ENCODE data around the gene ZNF774.
A peak's percentile ranks its signal among the peaks of the same experiment; 100 is the strongest.
"Not testable (repeated sequence)": the region's sequence is repeated elsewhere in the genome, so short reads cannot be mapped to it uniquely, and the experiment has no call there.

Gene ZNF774

DNA sequence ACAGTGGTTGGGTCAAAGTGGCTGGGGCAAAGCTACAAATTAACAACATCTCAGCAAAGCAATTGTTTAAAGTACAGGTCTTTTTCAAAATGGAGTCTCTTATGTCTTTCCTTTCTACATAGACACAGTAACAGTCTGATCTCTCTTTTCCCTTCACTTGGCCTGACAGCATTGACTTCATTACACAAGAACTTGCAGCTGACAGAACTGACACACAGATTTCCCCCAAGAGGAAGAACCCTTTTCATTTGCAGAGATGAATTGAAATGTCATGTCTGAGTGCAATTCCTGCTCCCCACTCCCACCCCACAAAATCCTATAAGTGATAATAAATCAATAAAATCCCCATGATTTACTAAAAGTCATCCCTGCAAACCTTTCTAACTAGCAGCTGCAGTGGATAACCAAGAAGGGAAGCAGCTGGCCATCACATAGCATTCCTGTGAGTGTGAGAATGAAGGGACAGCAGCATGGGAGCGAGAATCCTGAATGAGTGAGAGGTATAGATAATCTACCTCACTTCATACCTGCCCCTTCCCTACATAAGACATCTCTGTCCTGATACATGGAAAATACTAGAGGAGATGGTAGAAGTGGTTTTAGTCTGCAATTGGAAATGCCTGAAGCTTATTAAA, 4.5 kb upstream of the ZNF774 start:
- not testable (repeated sequence) for DNase-seq

DNA sequence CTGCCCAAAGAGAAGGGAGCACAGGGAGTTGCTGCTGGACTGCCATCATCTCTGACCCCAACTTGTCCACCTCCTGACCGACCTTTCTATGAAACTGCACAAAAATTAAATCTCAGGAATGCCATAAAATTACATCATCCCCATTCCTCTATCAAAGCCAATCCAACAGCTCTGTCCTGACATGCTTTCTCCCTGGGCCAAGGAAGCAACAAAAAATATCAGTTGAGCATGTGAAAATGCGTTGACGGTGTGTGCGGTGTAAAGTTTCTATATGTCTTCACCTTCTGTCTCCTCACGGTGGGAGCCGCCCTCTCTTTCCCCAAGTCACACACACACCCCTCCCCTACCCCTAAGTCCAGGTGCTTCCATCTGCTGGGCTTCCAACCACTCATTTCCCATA, 3.6 kb upstream of the ZNF774 start:
- DNase-seq, result no peak

DNA sequence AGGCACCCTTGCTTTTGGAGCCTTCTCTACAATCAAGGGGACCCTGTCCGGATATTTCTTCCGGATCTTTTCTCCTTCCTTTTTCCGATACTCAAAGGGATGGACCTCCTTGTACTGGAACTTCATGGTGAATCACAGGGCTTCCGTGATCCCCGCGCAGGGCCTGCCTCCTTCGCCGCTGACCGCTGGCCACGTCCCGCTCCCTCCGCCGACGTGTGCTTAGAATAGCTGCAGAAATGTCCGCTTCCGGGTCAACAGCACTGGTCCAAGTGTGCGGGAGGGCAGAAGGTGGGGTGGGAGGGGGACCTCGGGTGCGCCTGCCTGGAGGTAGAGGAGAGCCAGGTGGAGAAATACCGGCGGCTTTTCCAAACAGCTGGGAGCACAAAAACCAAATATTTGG, 3.0 kb upstream of the ZNF774 start:
- DNase-seq, result no peak

DNA sequence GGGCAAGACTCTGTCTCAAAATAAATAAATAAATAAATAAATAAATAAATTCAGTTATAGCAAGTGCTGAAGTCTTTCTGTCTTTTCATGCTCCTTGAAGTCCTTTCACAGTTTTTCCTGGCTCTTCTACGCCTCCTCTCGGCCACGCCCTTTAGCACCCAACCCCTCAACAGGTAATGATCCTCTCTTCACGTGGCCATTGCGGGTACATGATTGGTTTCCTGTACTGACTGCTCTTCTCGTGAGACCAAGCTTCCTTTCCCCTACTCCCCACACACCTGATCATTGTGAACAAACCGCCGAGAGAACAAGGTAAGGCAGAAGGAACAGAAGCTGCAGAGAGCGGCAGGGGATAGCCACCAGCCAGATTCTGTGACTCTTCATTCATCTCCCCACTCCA, 2.3 kb upstream of the ZNF774 start:
- no peak for DNase-seq

DNA sequence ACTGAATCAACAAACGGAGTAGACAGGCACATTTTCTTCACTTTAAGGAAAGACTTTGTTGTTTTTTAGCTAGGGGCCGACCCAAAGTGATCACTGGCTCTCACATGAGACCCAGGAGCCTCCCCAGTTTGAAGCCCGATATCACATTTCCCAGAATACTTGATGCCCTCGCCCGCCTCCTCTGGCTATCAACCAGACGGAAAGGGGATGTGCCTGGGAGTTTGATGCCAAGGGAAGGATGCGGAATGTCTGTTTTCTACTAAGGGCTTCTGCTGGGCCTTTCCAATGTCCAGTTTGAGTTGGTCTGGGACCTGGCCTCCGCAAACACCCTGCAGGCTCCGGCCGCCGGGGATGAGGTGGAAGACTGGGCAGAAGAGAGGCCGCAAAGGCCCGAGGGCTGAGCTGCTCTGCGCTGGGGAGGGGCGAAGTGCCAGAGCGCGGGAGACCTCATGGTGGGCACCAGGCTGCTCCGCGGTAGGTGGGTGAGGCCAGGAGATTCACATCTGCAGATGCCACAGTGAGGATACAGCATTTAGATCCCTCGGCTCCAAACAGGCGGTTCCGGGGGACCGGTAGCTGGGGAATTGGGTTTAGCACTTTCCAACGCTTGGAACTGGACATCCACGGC, 491 bp upstream of the ZNF774 start:
- peak; percentile 59 for DNase-seq

DNA sequence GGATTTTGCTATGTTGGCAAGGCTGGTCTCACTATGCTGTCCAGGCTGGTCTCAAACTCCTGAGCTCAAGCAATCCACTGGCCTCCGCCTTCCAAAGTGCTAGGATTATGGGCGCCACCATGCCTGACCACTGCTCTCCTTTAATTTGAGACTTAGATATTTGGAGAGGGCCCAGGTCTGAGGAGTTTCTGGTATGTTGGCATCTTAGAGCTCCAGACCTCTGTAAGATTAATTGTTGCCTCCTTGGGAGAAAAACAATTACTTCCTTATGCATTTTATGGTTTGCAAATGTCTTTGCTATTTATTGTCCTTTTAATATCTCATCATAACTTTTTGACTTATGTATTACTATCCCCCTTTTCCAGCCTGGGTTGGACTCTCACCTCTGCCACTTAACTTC, 2.9 kb downstream of the ZNF774 start:
- DNase-seq, result no peak

DNA sequence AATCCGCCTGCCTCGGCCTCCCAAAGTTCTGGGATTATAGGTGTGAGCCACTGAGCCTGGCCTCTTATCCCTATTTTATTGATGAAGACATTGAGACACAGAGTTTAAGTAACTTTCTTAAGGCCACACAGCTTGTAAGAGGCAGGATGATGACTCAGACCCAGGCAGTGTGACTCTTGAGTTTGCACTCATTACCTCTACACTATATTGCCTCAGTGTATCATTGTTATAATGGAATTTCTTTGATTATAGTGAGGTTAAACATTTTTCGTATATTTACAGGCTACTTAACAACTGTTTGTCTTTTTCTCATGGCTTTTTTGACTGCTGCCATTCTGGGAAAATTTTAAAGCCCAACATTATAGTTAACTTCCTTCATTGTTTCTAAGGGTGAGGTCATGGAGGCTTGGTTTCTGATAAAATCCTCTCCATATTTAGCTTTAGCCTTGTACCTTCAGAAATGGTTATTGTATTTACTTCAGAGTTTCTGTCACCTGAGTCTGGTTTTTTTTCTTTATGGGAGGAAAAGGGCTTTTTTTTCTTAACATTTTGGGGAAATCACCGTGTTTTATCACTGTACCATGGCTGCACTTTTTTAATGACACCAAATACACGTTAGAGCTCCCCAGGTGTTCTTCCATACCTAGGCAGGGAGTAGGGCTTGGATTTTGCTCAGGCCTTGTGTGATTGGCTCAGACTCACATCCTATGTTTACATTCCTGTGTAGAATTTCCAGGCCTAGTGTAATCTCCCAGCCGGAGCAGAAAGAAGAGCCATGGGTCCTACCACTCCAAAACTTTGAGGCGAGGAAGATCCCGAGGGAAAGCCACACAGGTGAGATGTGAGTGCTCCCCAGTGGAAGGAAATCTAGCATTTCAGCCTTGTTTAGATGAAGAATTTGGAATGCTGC, 6.3 kb downstream of the ZNF774 start:
- DNase-seq, result no peak

DNA sequence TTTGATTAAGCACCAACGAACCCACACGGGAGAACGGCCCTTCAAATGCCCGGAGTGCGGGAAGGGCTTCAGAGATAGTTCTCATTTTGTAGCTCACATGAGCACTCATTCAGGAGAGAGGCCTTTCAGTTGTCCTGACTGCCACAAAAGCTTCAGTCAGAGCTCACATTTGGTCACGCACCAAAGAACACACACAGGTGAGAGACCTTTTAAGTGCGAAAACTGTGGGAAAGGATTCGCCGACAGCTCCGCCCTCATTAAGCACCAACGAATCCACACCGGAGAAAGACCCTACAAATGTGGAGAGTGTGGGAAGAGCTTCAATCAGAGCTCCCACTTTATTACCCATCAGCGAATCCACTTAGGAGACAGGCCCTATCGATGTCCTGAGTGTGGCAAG, 8.7 kb downstream of the ZNF774 start:
- DNase-seq, result no peak

DNA sequence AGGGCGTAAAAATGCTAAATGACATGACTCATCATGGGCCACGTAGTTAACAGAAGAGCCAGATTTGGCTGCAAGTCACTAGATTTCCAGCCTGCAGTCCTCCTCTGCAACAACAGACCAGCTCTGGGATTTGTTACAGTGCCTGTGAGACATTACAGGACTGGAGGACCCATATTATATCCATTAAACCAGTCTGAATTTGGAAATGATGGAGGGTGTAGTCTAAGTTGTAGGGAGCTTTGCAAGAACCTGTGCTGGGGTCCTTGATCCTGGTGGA, 10.8 kb downstream of the ZNF774 start:
- DNase-seq, result no peak

DNA sequence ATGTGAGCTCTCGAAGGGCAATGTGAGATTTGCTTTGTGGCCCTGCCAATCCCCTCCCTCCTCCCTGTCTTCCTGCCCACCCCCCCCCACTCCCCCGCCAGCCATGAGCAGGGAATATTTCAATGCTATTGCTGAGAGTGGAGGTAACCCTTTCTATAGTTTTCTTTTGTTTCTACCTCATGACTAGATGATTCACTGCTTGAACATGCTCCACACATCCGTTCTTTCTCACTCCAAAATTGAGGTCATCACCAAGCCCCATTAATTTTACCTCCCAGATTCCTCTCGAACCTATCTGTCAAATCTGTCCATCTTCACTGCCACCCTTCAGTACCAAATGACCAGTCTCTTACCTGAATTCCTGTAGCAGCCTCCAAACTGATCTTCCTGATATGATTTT, 12.2 kb downstream of the ZNF774 start:
- DNase-seq, result no peak

DNA sequence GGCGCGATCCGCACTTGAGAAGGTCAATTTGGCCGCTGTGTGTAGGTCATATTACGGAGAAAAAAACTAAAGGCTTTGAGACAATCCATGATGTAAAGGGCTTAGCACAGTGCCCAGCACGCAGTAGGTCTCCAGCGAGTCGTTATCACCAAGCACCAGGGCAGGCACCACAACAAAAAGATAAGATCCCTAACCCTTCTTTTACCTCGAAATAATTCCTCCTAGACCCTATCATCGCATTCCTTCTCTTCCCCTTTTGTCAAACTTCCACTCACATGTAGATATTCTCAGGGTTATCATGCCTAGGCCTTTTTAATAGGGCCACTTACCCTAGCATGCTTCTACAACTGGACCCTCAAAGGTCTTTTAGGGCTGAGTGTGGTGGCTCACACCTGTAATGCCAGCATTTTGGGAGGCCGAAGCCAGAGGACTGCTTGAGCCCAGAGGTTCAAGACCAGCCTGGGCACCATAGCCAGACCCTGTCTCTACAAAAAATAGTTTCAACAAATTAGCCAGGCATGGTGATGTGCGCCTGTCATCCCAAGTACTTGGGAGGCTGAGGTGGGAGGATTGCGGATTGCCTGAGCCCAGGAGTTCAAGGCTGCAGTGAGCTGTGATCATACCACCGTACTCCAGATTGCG, 13.5 kb downstream of the ZNF774 start:
- DNase-seq, result no peak

DNA sequence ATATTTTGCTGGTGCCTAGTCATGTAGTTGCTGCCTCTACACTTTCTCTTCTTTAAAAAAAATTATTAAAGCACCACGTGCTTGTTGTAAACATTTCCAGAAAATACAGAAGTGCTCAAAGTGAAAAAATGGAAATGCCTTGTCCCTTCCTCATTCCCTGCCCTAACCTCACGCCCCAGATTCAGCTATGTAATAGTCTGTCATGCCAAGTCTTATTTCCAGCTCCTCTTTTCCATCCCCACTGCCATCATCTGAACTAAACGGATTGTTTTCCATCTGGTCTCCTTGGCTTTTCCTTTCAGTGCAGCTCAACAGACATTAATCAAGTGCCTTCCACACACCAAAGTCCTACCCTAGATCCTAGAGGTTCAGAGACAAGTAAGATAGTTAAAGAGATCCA, 15.5 kb downstream of the ZNF774 start:
- no peak for DNase-seq

DNA sequence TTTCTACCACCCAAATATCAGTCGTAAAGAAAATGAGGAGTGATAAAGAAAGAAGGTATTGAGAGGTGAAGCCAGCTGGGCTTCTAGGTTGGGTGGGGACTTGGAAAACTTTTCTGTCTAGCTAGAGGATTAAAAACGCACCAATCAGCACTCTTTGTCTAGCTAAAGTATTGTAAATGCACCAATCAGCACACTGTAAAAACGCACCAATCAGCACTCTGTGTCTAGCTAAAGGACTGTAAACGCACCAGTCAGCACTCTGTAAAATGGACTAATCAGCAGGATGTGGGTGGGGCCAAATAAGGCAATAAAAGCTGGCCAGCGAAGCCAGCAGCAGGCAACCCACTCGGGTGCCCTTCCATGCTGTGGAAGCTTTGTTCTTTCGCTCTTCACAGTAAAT, 23.0 kb downstream of the ZNF774 start:
- DNase-seq, result no peak

DNA sequence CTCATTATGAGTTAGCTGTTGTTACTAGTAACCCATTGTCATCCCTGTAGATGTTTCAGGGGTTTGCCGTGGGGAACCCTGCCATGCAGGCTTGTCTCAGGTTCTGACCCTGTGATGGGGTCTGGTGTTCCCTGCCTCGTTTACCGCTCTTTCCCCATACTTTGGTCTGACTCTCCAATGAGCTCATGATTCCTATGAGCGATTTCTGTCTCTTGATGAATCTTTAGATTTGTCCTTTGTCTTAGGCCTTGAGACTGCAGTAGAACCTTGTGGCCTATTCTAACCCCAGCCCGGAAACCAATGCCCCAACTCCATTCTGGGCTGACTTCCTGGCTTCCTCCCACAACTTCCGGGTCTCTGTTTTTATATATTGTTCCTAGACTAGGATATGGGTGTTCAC, 24.7 kb downstream of the ZNF774 start:
- no peak for DNase-seq

DNA sequence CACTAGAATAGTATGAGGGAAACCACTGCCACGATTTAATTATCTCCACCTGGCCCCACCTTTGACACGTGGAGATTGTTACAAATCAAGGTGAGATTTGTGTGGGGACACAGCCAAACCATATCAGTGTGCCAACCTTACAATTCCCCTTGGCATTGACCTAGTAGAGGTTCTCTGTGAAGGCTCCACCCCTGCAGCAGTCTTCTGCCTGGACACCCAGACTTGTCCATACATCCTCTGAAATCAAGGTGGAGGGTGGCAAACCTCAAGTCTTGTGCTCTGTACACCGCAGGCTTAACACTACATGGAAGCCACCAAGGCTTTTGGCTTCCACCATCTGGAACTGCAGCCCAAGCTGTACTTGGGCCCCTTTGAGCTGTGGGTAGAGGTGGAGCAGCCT, 27.2 kb downstream of the ZNF774 start:
- DNase-seq, result no peak

DNA sequence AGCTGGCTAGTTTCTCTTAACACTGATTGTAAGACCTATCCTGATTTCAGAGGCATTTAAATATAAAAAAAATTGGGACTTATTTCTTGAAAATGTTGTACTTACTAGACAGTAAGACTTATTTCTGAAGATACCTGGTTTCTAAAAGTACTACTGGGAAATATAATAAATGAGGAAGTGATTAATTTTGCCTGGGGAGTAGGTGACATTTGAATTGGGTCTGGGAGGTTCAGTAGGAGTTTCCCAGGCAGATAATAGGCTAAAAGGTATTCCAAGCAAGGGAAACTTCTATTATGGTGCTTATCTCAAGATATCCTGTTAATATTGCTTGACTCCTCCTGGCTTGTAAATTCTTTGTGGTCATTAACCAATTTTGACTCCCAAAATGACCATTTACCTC, 29.4 kb downstream of the ZNF774 start:
- DNase-seq, result no peak

DNA sequence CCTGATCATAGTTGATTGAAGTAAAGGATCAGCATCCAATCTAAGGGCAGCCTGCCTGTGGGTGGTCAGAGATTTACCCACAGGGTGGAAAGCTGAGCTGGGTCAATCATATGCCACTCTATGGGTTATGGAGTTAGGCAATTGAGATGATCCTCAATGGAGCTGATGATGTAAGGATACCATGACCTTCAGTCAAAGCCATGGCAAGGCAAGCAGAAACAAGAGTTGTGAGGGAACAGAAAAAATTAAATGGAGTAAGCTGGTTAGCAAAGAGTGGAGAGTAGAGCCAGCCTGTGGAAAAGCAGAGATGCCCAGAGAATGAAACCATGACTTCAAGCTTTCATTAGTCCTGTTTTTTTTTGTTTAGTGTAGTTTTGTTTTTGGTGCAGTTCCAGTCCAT, 30.2 kb downstream of the ZNF774 start:
- no peak for DNase-seq

DNA sequence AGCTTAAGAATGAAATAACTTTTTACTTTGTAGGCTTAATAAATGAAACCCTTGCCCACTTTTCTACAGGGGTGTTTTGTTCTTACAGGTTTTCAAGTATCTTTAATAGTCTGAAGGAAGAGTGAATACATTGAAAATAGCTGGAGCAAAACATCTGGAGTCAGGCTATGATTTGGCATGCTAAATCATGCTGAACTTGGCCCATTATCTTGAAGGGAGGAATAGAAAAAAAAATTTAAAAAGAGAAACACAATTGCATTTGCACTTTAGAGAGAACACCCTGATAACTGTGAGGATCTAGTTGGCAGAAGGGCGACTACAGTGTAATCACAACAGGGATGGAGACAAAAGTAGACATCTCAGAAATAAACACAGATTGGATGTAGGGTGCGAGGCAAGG, 34.1 kb downstream of the ZNF774 start:
- no peak for DNase-seq

DNA sequence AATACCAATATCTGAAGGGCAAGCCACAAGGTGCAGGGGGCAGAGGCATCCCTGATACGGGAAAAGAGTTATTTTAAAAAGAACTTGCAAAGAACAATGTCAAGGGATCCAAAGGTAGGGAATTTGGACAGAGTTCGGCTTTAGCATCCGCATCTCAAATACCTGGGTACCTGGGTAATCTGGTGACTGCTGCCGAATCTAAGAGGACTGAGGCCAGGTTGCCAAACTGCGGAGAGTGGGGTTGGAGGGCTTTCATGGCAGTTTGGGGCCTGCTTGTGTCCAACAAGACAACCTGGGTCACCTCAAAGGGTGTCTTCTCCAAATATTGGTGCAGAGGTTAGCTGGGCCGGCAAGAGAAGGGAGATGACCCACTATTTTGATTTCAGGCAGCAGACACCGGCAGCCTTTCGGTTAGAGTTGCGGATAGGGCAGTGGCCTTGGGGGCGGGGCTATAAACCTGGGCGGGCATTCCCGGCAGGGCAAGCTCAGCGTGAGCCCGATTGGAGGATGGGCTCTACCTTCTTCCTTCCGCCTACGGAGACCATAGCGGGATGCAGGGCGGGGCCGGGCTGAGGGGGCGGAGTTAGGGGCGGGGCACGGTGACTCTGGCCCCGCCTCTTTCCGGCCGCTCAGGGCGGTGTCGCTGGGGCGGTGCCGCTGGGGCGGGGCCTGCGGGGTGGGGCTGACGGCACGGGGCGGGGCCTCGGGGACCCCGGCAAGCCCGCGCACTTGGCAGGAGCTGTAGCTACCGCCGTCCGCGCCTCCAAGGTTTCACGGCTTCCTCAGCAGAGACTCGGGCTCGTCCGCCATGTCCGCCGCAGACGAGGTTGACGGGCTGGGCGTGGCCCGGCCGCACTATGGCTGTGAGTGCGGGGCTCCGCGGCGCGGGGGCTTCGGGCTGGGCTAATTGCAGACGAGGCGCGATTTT, 35.7 kb downstream of the ZNF774 start, which contains the start of gene IQGAP1:
Gene IQGAP1 (plus strand): TSS at position 709 of the 928 bp plus-strand sequence. CDS start 100 bp downstream, at position 809.
- peak; percentile 95 for DNase-seq

DNA sequence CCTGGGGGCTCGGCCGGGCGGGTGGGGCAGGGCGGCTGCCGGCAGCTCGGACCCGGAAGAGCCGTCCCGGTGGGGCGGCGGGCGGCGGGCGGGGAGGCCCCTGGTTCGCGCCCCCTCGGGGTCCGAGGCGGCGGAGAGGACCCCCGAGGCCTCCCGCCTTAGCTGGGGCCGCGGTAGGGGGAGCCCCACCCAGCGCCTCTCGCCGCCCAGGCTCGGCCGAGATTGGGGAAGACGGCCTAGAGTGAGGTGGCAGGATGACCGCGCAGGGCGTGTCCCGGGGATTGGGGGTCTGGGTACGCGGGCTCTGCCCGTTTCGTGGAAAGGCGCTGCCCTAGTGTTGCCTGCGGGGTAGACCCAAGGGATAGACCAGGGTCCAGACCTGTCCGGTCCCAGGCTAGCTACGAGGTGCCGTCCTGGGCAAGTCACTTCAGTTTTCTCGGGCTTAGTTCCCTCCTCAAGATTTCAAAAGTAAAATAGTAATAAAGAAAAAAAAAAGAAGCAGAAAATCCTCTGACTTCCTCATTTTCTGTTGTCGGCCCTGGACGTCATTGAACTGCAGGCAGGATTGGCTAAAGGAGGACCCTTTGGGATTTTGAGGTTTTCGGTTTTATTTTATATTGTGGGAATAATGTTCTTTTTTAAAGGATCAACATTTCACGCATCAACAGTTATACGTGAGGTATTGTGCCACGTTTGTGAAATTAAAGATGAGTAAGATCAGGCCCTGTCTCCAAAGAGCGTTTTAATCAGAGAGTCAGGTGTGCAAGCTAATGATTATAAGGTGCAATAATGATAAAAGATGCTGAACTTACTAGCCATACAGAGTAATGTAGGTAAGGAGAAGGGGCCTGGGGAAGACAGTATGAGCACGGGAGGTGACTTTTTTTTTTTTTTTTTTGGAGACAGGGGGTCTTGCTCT, 36.6 kb downstream of the ZNF774 start:
- no peak for DNase-seq

DNA sequence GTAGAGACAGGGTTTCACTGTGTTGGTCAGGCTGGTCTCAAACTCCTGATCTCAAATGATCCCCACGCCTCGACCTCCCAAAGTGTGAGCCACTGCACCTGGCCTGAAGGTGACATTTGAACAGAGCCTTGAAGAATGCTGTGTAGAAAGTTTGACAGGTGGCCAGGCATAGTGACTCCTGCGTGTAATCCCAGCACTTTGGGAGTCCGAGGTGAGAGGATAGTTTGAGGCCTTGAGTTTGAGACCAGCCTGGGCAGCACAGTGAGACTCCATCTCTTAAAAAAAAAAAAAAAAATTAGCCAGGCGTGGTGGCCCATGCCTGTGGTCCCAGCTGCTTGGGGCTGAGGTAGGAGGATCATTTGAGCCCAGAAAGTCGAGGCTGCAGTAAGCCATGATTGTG, 37.4 kb downstream of the ZNF774 start:
- no peak for DNase-seq

DNA sequence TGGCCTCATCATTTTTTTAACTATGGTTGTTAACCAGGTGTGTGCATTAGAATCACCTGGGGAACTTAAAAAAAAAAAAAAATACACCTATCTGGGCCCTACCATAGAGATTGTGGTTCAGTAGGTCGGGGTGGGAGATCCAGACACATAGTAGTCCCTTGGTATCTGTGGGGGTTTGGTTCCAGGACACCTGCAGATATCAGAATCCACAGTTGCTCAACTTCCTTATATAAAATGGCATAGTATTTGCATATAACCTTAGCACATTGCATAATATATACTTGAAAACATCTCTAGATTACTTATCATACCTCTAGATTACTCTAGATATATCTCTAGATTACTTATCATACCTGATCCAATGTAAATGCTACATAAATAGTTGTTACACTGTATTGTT, 41.0 kb downstream of the ZNF774 start:
- no peak for DNase-seq

All from SHP77 treated with DMSO at 0.1 percent for 48 hours (cell line).